Endometrial microvascular endothelial cells (primary cell): ENCODE data around the gene CARMIL1. TPM values are rescaled to one million over a fixed set of nuclear protein-coding genes. Genes with fewer than 3 reads are reported as not detected.
"Not testable (repeated sequence)": the region's sequence is repeated elsewhere in the genome, so short reads cannot be mapped to it uniquely, and the experiment has no call there.

Experiments used
- in situ Hi-C: cut with HindIII; loops from 2 replicates; pipeline ENCODE4 v1.10.0; 2017; ENCODE audit warnings: low sequenced_read_pairs, low pct_unique_long_range_greater_than_20kb; ENCODE audit errors: inconsistent ontology term
- total RNA-seq: library from RNA; depleted of rRNA; stranded (reverse); fragments of >200 nt; gene quantifications from one replicate; pipeline ENCODE4 v1.2.3, GENCODE V29; 2015; ENCODE audit errors: inconsistent ontology term

CARMIL1 gene
- total RNA-seq, 1 donor from 2014 or later = 1.0 TPM

GRCh38 chr6:25352285-25352684 is 73.1 kb downstream of the CARMIL1 start:
- in situ Hi-C loops = no loop called here

- in situ Hi-C loops = no loop called here
Observed at GRCh38 chr6:25354078-25354932, 75.1 kb downstream of the CARMIL1 start.

- in situ Hi-C loops = no loop called here
Observed at GRCh38 chr6:25359191-25359861, 80.2 kb downstream of the CARMIL1 start.

- in situ Hi-C loops = no loop called here
Observed at GRCh38 chr6:25359891-25360290, 80.7 kb downstream of the CARMIL1 start.

- in situ Hi-C loops = no loop called here
Observed at GRCh38 chr6:25360621-25361020, 81.4 kb downstream of the CARMIL1 start.

GRCh38 chr6:25363427-25363826 is 84.3 kb downstream of the CARMIL1 start:
- in situ Hi-C loops = no loop called here

- in situ Hi-C loops = no loop called here
Observed at GRCh38 chr6:25365154-25365553, 86.0 kb downstream of the CARMIL1 start.

GRCh38 chr6:25366903-25367545 is 87.8 kb downstream of the CARMIL1 start:
- in situ Hi-C loops = no loop called here

- in situ Hi-C loops = no loop called here
Observed at GRCh38 chr6:25369036-25369432, 89.9 kb downstream of the CARMIL1 start.

- in situ Hi-C loops = no loop called here
Observed at GRCh38 chr6:25369433-25370177, 90.4 kb downstream of the CARMIL1 start.

- in situ Hi-C loops = no loop called here
Observed at GRCh38 chr6:25370178-25371036, 91.2 kb downstream of the CARMIL1 start.

GRCh38 chr6:25371037-25371347 is 91.8 kb downstream of the CARMIL1 start:
- in situ Hi-C loops = no loop called here

GRCh38 chr6:25375125-25375524 is 96.0 kb downstream of the CARMIL1 start:
- in situ Hi-C loops = no loop called here

GRCh38 chr6:25377664-25378063 is 98.5 kb downstream of the CARMIL1 start:
- in situ Hi-C loops = no loop called here

- in situ Hi-C loops = no loop called here
Observed at GRCh38 chr6:25381077-25381476, 101.9 kb downstream of the CARMIL1 start.

- in situ Hi-C loops = not testable (repeated sequence)
Observed at GRCh38 chr6:25382476-25382875, 103.3 kb downstream of the CARMIL1 start.

- in situ Hi-C loops = no loop called here
Observed at GRCh38 chr6:25384234-25384633, 105.1 kb downstream of the CARMIL1 start.

- in situ Hi-C loops = no loop called here
Observed at GRCh38 chr6:25384967-25385366, 105.8 kb downstream of the CARMIL1 start.
